ENCODE data around the gene KCNA3.
"Not testable (repeated sequence)": the region's sequence is repeated elsewhere in the genome, so short reads cannot be mapped to it uniquely, and the experiment has no call there.

The KCNA3 gene

GRCh38 chr1:110667776-110668175 is 7.0 kb downstream of the KCNA3 start:
- H3K4me3 ChIP-seq (ENCODE audit: low read depth, low read length), result no peak overlapping the region
- peaks cover 19% of the 10 kb centered on the region for H3K27me3 ChIP-seq (ENCODE audit: control insufficient read depth, insufficient read depth, low read length)
- no peak overlapping the region for H3K27ac ChIP-seq (ENCODE audit: low read depth, low read length)
- no peaks in the 10 kb centered on the region for H3K4me1 ChIP-seq (ENCODE audit: control insufficient read depth, insufficient read depth, low read length)
- no peaks in the 10 kb centered on the region for H3K9me3 ChIP-seq (ENCODE audit: control insufficient read depth, insufficient read depth, low read length)
- no peaks in the 10 kb centered on the region for H3K36me3 ChIP-seq (ENCODE audit: control insufficient read depth, insufficient read depth, low read length)
- no peak overlapping the region for H3K9ac ChIP-seq (ENCODE audit: low read depth, low read length)

- Histone ChIP-seq H3K9me3 (ENCODE audit: control insufficient read depth, insufficient read depth, low read length) (no peaks in the 10 kb centered on the region), H3K4me3 (ENCODE audit: low read depth, low read length) (no peak overlapping the region)
Observed at GRCh38 chr1:110663241-110663640, 11.5 kb downstream of the KCNA3 start.

GRCh38 chr1:110659559-110659958 is 15.2 kb downstream of the KCNA3 start:
- not testable (repeated sequence) for H3K27me3 ChIP-seq (ENCODE audit: control insufficient read depth, insufficient read depth, low read length); H3K27ac ChIP-seq (ENCODE audit: low read depth, low read length); H3K9me3 ChIP-seq (ENCODE audit: control insufficient read depth, insufficient read depth, low read length); H3K4me1 ChIP-seq (ENCODE audit: control insufficient read depth, insufficient read depth, low read length); H3K4me3 ChIP-seq (ENCODE audit: low read depth, low read length); H3K36me3 ChIP-seq (ENCODE audit: control insufficient read depth, insufficient read depth, low read length); H3K9ac ChIP-seq (ENCODE audit: low read depth, low read length)

More at GRCh38 chr1:110663241-110663640, 11.5 kb downstream of the KCNA3 start:
- no peaks in the 10 kb centered on the region for H3K36me3 ChIP-seq (ENCODE audit: control insufficient read depth, insufficient read depth, low read length)
- H3K27me3 ChIP-seq (ENCODE audit: control insufficient read depth, insufficient read depth, low read length), result no peaks in the 10 kb centered on the region
- H3K4me1 ChIP-seq (ENCODE audit: control insufficient read depth, insufficient read depth, low read length), result no peaks in the 10 kb centered on the region
- no peak overlapping the region for H3K27ac ChIP-seq (ENCODE audit: low read depth, low read length)
- no peak overlapping the region for H3K9ac ChIP-seq (ENCODE audit: low read depth, low read length)

GRCh38 chr1:110657351-110657750 is 17.4 kb downstream of the KCNA3 start:
- Histone ChIP-seq H3K36me3 (ENCODE audit: control insufficient read depth, insufficient read depth, low read length) (no peaks in the 10 kb centered on the region), H3K27me3 (ENCODE audit: control insufficient read depth, insufficient read depth, low read length) (no peaks in the 10 kb centered on the region), H3K27ac (ENCODE audit: low read depth, low read length) (no peak overlapping the region), H3K9ac (ENCODE audit: low read depth, low read length) (no peak overlapping the region), H3K4me1 (ENCODE audit: control insufficient read depth, insufficient read depth, low read length) (no peaks in the 10 kb centered on the region), H3K9me3 (ENCODE audit: control insufficient read depth, insufficient read depth, low read length) (no peaks in the 10 kb centered on the region), H3K4me3 (ENCODE audit: low read depth, low read length) (no peak overlapping the region)

GRCh38 chr1:110650609-110651008 is 24.1 kb downstream of the KCNA3 start:
- Histone ChIP-seq H3K27me3 (ENCODE audit: control insufficient read depth, insufficient read depth, low read length) (no peaks in the 10 kb centered on the region), H3K4me3 (ENCODE audit: low read depth, low read length) (no peak overlapping the region), H3K9ac (ENCODE audit: low read depth, low read length) (no peak overlapping the region), H3K9me3 (ENCODE audit: control insufficient read depth, insufficient read depth, low read length) (no peaks in the 10 kb centered on the region), H3K4me1 (ENCODE audit: control insufficient read depth, insufficient read depth, low read length) (no peaks in the 10 kb centered on the region), H3K36me3 (ENCODE audit: control insufficient read depth, insufficient read depth, low read length) (no peaks in the 10 kb centered on the region), H3K27ac (ENCODE audit: low read depth, low read length) (no peak overlapping the region)

- no peaks in the 10 kb centered on the region for H3K36me3 ChIP-seq (ENCODE audit: control insufficient read depth, insufficient read depth, low read length)
- H3K4me3 ChIP-seq (ENCODE audit: low read depth, low read length), result no peak overlapping the region
- no peaks in the 10 kb centered on the region for H3K4me1 ChIP-seq (ENCODE audit: control insufficient read depth, insufficient read depth, low read length)
- H3K27me3 ChIP-seq (ENCODE audit: control insufficient read depth, insufficient read depth, low read length), result no peaks in the 10 kb centered on the region
- no peak overlapping the region for H3K27ac ChIP-seq (ENCODE audit: low read depth, low read length)
- H3K9ac ChIP-seq (ENCODE audit: low read depth, low read length), result no peak overlapping the region
- H3K9me3 ChIP-seq (ENCODE audit: control insufficient read depth, insufficient read depth, low read length), result no peaks in the 10 kb centered on the region
Observed at GRCh38 chr1:110648417-110648816, 26.3 kb downstream of the KCNA3 start.

- Histone ChIP-seq H3K4me1 (ENCODE audit: control insufficient read depth, insufficient read depth, low read length) (no peaks in the 10 kb centered on the region), H3K9me3 (ENCODE audit: control insufficient read depth, insufficient read depth, low read length) (no peaks in the 10 kb centered on the region), H3K9ac (ENCODE audit: low read depth, low read length) (no peak overlapping the region), H3K36me3 (ENCODE audit: control insufficient read depth, insufficient read depth, low read length) (no peaks in the 10 kb centered on the region), H3K27me3 (ENCODE audit: control insufficient read depth, insufficient read depth, low read length) (no peaks in the 10 kb centered on the region), H3K27ac (ENCODE audit: low read depth, low read length) (no peak overlapping the region), H3K4me3 (ENCODE audit: low read depth, low read length) (no peak overlapping the region)
Observed at GRCh38 chr1:110647254-110647891, 27.4 kb downstream of the KCNA3 start.

- Histone ChIP-seq H3K4me3 (ENCODE audit: low read depth, low read length) (no peak overlapping the region), H3K4me1 (ENCODE audit: control insufficient read depth, insufficient read depth, low read length) (no peaks in the 10 kb centered on the region), H3K27me3 (ENCODE audit: control insufficient read depth, insufficient read depth, low read length) (no peaks in the 10 kb centered on the region), H3K9ac (ENCODE audit: low read depth, low read length) (no peak overlapping the region), H3K27ac (ENCODE audit: low read depth, low read length) (no peak overlapping the region), H3K9me3 (ENCODE audit: control insufficient read depth, insufficient read depth, low read length) (no peaks in the 10 kb centered on the region), H3K36me3 (ENCODE audit: control insufficient read depth, insufficient read depth, low read length) (no peaks in the 10 kb centered on the region)
Observed at GRCh38 chr1:110645821-110646735, 28.7 kb downstream of the KCNA3 start.

- Histone ChIP-seq H3K9ac (ENCODE audit: low read depth, low read length) (no peak overlapping the region), H3K9me3 (ENCODE audit: control insufficient read depth, insufficient read depth, low read length) (no peaks in the 10 kb centered on the region), H3K4me3 (ENCODE audit: low read depth, low read length) (no peak overlapping the region), H3K27me3 (ENCODE audit: control insufficient read depth, insufficient read depth, low read length) (no peaks in the 10 kb centered on the region), H3K4me1 (ENCODE audit: control insufficient read depth, insufficient read depth, low read length) (no peaks in the 10 kb centered on the region), H3K36me3 (ENCODE audit: control insufficient read depth, insufficient read depth, low read length) (no peaks in the 10 kb centered on the region), H3K27ac (ENCODE audit: low read depth, low read length) (no peak overlapping the region)
Observed at GRCh38 chr1:110645211-110645610, 29.5 kb downstream of the KCNA3 start.

GRCh38 chr1:110643879-110644472 is 30.8 kb downstream of the KCNA3 start:
- Histone ChIP-seq H3K4me3 (ENCODE audit: low read depth, low read length) (no peak overlapping the region), H3K9me3 (ENCODE audit: control insufficient read depth, insufficient read depth, low read length) (no peaks in the 10 kb centered on the region), H3K4me1 (ENCODE audit: control insufficient read depth, insufficient read depth, low read length) (no peaks in the 10 kb centered on the region), H3K27ac (ENCODE audit: low read depth, low read length) (no peak overlapping the region), H3K36me3 (ENCODE audit: control insufficient read depth, insufficient read depth, low read length) (no peaks in the 10 kb centered on the region), H3K9ac (ENCODE audit: low read depth, low read length) (no peak overlapping the region), H3K27me3 (ENCODE audit: control insufficient read depth, insufficient read depth, low read length) (no peaks in the 10 kb centered on the region)

Data from HUES48 (cell line).